GM12875 (cell line): ENCODE results near the gene PTPN2.

ENCODE experiments used
- H3K4me3 ChIP-seq: one replicate; pipeline ENCODE4 v1.5.1; 2011; ENCODE audit warnings: low read depth, low read length, control low read depth
- CTCF ChIP-seq: IDR thresholded peaks from 2 replicates; pipeline ENCODE4 v1.5.1; 2011; ENCODE audit warnings: low read depth, mild to moderate bottlenecking, control low read depth, inconsistent platforms, low read length, moderate library complexity, borderline replicate concordance; ENCODE audit not compliant: insufficient read depth

Gene PTPN2

GRCh38 chr18:12843420-12844350 is 40.4 kb downstream of the PTPN2 start:
- no peak for TF ChIP-seq CTCF
- no peak overlapping the region for H3K4me3 ChIP-seq

- TF ChIP-seq CTCF = no peak
- no peak overlapping the region for H3K4me3 ChIP-seq
Observed at GRCh38 chr18:12842459-12843380, 41.3 kb downstream of the PTPN2 start.

- no peak overlapping the region for H3K4me3 ChIP-seq
- no peak for TF ChIP-seq CTCF
Observed at GRCh38 chr18:12841070-12841469, 43.0 kb downstream of the PTPN2 start.

GRCh38 chr18:12840382-12840781 is 43.7 kb downstream of the PTPN2 start:
- TF ChIP-seq CTCF = no peak
- H3K4me3 ChIP-seq = no peak overlapping the region

GRCh38 chr18:12839526-12840196 is 44.4 kb downstream of the PTPN2 start:
- TF ChIP-seq CTCF = no peak
- H3K4me3 ChIP-seq = no peak overlapping the region

- no peak overlapping the region for H3K4me3 ChIP-seq
- TF ChIP-seq CTCF = no peak
Observed at GRCh38 chr18:12839057-12839525, 44.9 kb downstream of the PTPN2 start.
